Activated CD4-positive, alpha-beta memory T cell treated with anti-CD3 and anti-CD28 coated beads for 36 hours (primary cell): ENCODE data around the gene C6orf47. TPM values are rescaled to one million over a fixed set of nuclear protein-coding genes. Genes with fewer than 3 reads are reported as not detected.
A peak's percentile ranks its signal among the peaks of the same experiment; 100 is the strongest.

ENCODE experiments used
- CTCF ChIA-PET: fragments of 350-600 bp; sonication (Branson Sonifier 250); formaldehyde crosslinking; loops from one replicate; lab custom pipeline; 2021; ENCODE audit warnings: antibody characterized with exemption, inconsistent platforms; lab: Charles Lee
- POLR2A ChIA-PET: fragments of 350-600 bp; sonication (Branson Sonifier 250); formaldehyde crosslinking; loops from one replicate; lab custom pipeline; 2021; ENCODE audit warnings: antibody characterized with exemption; lab: Charles Lee
- DNase-seq: peaks from one replicate; pipeline ENCODE4 v3.0.0-alpha.2; 2020
- H3K27ac Mint-ChIP-seq: one replicate; pipeline ENCODE4 v1.8.0; 2021; ENCODE audit warnings: mixed read lengths
- H3K27me3 Mint-ChIP-seq: one replicate; pipeline ENCODE4 v1.8.0; 2021; ENCODE audit warnings: mixed read lengths
- H3K36me3 Mint-ChIP-seq: one replicate; pipeline ENCODE4 v1.8.0; 2021; ENCODE audit warnings: mixed read lengths
- H3K4me1 Mint-ChIP-seq: one replicate; pipeline ENCODE4 v1.8.0; 2021; ENCODE audit warnings: low read depth, mixed read lengths
- H3K4me3 Mint-ChIP-seq: one replicate; pipeline ENCODE4 v1.8.0; 2021; ENCODE audit warnings: mild to moderate bottlenecking, mixed read lengths
- H3K9me3 Mint-ChIP-seq: one replicate; pipeline ENCODE4 v1.8.0; 2021; ENCODE audit warnings: mixed read lengths
- intact Hi-C: fragments of 100-400 bp; cut with micrococcal nuclease; formaldehyde crosslinking; loops from one replicate; pipeline ENCODE4 v1.15.1; 2023
- total RNA-seq, 2 experiments: library from RNA; stranded (reverse); gene quantifications; one replicate each; pipeline ENCODE4 v1.2.3, GENCODE V29; 2021

Gene C6orf47
- total RNA-seq, 2 experiments from 2014 or later: 15.8 to 16.9 TPM

GRCh38 chr6:31630177-31630934 lies 30.2 kb downstream of the C6orf47 start:
- ChIA-PET CTCF (no interaction called here), POLR2A (no interaction called here)
- Mint-ChIP-seq H3K27me3 (no peaks in the 10 kb centered on the region), H3K4me1 (no peaks in the 10 kb centered on the region), H3K4me3 (no peak overlapping the region), H3K9me3 (no peaks in the 10 kb centered on the region), H3K36me3 (peaks cover 74% of the 10 kb centered on the region), H3K27ac (no peak overlapping the region)
- no peak for DNase-seq
- intact Hi-C loops: no loop called here

- no peaks in the 10 kb centered on the region for H3K27me3 Mint-ChIP-seq
- ChIA-PET POLR2A (interaction anchor here (0.6 kb wide), 1 partner anchor 91 kb away, joined by 3 read pairs; no protein-coding TSS in a partner anchor), CTCF (no interaction called here)
- no peak for DNase-seq
- no peaks in the 10 kb centered on the region for H3K9me3 Mint-ChIP-seq
- no peaks in the 10 kb centered on the region for H3K4me1 Mint-ChIP-seq
- no peak overlapping the region for H3K27ac Mint-ChIP-seq
- H3K36me3 Mint-ChIP-seq: peaks cover 78% of the 10 kb centered on the region
- H3K4me3 Mint-ChIP-seq: no peak overlapping the region
- intact Hi-C loops: no loop called here
Measured at GRCh38 chr6:31629014-31629413, 31.6 kb downstream of the C6orf47 start.

- no peak for DNase-seq
- Mint-ChIP-seq H3K9me3 (no peaks in the 10 kb centered on the region), H3K4me1 (peaks cover 4% of the 10 kb centered on the region), H3K36me3 (peaks cover 80% of the 10 kb centered on the region), H3K27ac (no peak overlapping the region), H3K4me3 (no peak overlapping the region), H3K27me3 (no peaks in the 10 kb centered on the region)
- intact Hi-C loops: no loop called here
- CTCF ChIA-PET: no interaction called here
- POLR2A ChIA-PET: interaction anchor here (0.7 to 1.5 kb wide), 3 partner anchors 17 to 110 kb away, joined by 3 to 4 read pairs (median 4); partner anchors contain the start of gene BAG6
Measured at GRCh38 chr6:31627690-31628287, 32.8 kb downstream of the C6orf47 start.

GRCh38 chr6:31626952-31627351 lies 33.6 kb downstream of the C6orf47 start:
- Mint-ChIP-seq H3K4me3 (no peak overlapping the region), H3K27ac (no peak overlapping the region), H3K9me3 (no peaks in the 10 kb centered on the region), H3K4me1 (peaks cover 12% of the 10 kb centered on the region), H3K36me3 (peaks cover 80% of the 10 kb centered on the region), H3K27me3 (no peaks in the 10 kb centered on the region)
- DNase-seq: no peak
- POLR2A ChIA-PET: interaction anchor here (0.6 to 2.0 kb wide), 6 partner anchors 9 to 229 kb away, joined by 3 to 6 read pairs (median 4); partner anchors contain the start of genes BAG6 and LTB
- intact Hi-C loops: no loop called here
- CTCF ChIA-PET: no interaction called here

GRCh38 chr6:31624070-31624469 lies 36.5 kb downstream of the C6orf47 start:
- POLR2A ChIA-PET: interaction anchor here (0.5 kb wide), 1 partner anchor 46 kb away, joined by 3 read pairs; the partner anchor contains the start of gene LY6G5B
- Mint-ChIP-seq H3K36me3 (peaks cover 64% of the 10 kb centered on the region), H3K27ac (peak overlapping the region; percentile 31), H3K9me3 (no peaks in the 10 kb centered on the region), H3K4me3 (no peak overlapping the region), H3K27me3 (no peaks in the 10 kb centered on the region), H3K4me1 (peaks cover 20% of the 10 kb centered on the region)
- no peak for DNase-seq
- CTCF ChIA-PET: interaction anchor here (1.0 kb wide), 1 partner anchor 72 kb away, joined by 4 read pairs; no protein-coding TSS in a partner anchor
- intact Hi-C loops: no loop called here

- peaks cover 54% of the 10 kb centered on the region for H3K36me3 Mint-ChIP-seq
- peak overlapping the region; percentile 98 for H3K27ac Mint-ChIP-seq
- no peaks in the 10 kb centered on the region for H3K9me3 Mint-ChIP-seq
- POLR2A ChIA-PET: interaction anchor here (1.1 to 3.5 kb wide), 5 partner anchors 11 to 94 kb away, joined by 3 to 26 read pairs (median 8); partner anchors contain the start of genes BAG6, CSNK2B, GPANK1 and MCCD1
- no peak for DNase-seq
- peaks cover 27% of the 10 kb centered on the region for H3K4me1 Mint-ChIP-seq
- H3K27me3 Mint-ChIP-seq: no peaks in the 10 kb centered on the region
- CTCF ChIA-PET: interaction anchor here (0.8 to 1.9 kb wide), 7 partner anchors 24 to 81 kb away, joined by 3 to 9 read pairs (median 3); partner anchors contain the start of genes ATP6V1G2, DDX39B, LTB and NFKBIL1
- peak overlapping the region; percentile 91 for H3K4me3 Mint-ChIP-seq
- intact Hi-C loops: no loop called here
Measured at GRCh38 chr6:31622684-31623091, 37.9 kb downstream of the C6orf47 start.

GRCh38 chr6:31621991-31622390 lies 38.6 kb downstream of the C6orf47 start:
- peak overlapping the region; percentile 98 for H3K27ac Mint-ChIP-seq
- no peaks in the 10 kb centered on the region for H3K9me3 Mint-ChIP-seq
- intact Hi-C loops: loop anchor here (2.0 kb wide), 1 partner anchor 53 kb away; no protein-coding TSS in a partner anchor
- peak overlapping the region; percentile 91 for H3K4me3 Mint-ChIP-seq
- ChIA-PET POLR2A (interaction anchor here (0.7 to 3.5 kb wide), 6 partner anchors 12 to 106 kb away, joined by 3 to 26 read pairs (median 6); partner anchors contain the start of genes BAG6, CSNK2B, GPANK1 and MCCD1), CTCF (interaction anchor here (0.8 to 1.9 kb wide), 9 partner anchors 22 to 76 kb away, joined by 3 to 9 read pairs (median 3); partner anchors contain the start of genes ATP6V1G2, LTB and NFKBIL1)
- H3K36me3 Mint-ChIP-seq: peaks cover 47% of the 10 kb centered on the region
- peaks cover 28% of the 10 kb centered on the region for H3K4me1 Mint-ChIP-seq
- no peak for DNase-seq
- H3K27me3 Mint-ChIP-seq: no peaks in the 10 kb centered on the region

GRCh38 chr6:31621320-31621939 lies 39.1 kb downstream of the C6orf47 start:
- H3K36me3 Mint-ChIP-seq: peaks cover 45% of the 10 kb centered on the region
- ChIA-PET POLR2A (interaction anchor here (0.5 to 3.5 kb wide), 9 partner anchors 13 to 350 kb away, joined by 3 to 26 read pairs (median 5); partner anchors contain the start of genes BAG6, CSNK2B, DDX39B and DXO), CTCF (interaction anchor here (0.9 to 1.9 kb wide), 6 partner anchors 21 to 75 kb away, joined by 3 to 9 read pairs (median 5); partner anchors contain the start of genes ATP6V1G2 and NFKBIL1)
- intact Hi-C loops: loop anchor here (2.0 kb wide), 1 partner anchor 53 kb away; no protein-coding TSS in a partner anchor
- no peak for DNase-seq
- no peaks in the 10 kb centered on the region for H3K27me3 Mint-ChIP-seq
- peak overlapping the region; percentile 98 for H3K27ac Mint-ChIP-seq
- H3K4me1 Mint-ChIP-seq: peaks cover 33% of the 10 kb centered on the region
- peak overlapping the region; percentile 91 for H3K4me3 Mint-ChIP-seq
- H3K9me3 Mint-ChIP-seq: no peaks in the 10 kb centered on the region

- Mint-ChIP-seq H3K9me3 (no peaks in the 10 kb centered on the region), H3K4me1 (peaks cover 40% of the 10 kb centered on the region), H3K27me3 (no peaks in the 10 kb centered on the region), H3K4me3 (peak within 1 kb of the TSS; percentile 91), H3K27ac (peak within 1 kb of the TSS; percentile 98), H3K36me3 (peaks cover 39% of the 10 kb centered on the region)
- ChIA-PET POLR2A (interaction anchor here (0.5 to 3.5 kb wide), 9 partner anchors 20 to 351 kb away, joined by 3 to 26 read pairs (median 5); partner anchors contain the start of genes BAG6, CSNK2B, DDX39B and DXO), CTCF (interaction anchor here (0.8 to 1.3 kb wide), 4 partner anchors 22 to 79 kb away, joined by 3 to 6 read pairs (median 5); partner anchors contain the start of gene DDX39B)
- intact Hi-C loops: loop anchor here (1.0 to 2.0 kb wide), 8 partner anchors 32 to 348 kb away; partner anchors contain the start of genes ATP6V1G2, BAG6, DDX39B and HLA-C
- no peak for DNase-seq
Measured at GRCh38 chr6:31620586-31621319, 39.8 kb downstream of the C6orf47 start, which contains the start of gene PRRC2A. PRRC2A (plus strand) TSS chr6:31620715; CDS start chr6:31622790, 2,075 bp downstream.

GRCh38 chr6:31619805-31620585 lies 40.6 kb downstream of the C6orf47 start:
- Mint-ChIP-seq H3K4me1 (peaks cover 47% of the 10 kb centered on the region), H3K4me3 (peak overlapping the region; percentile 91), H3K9me3 (no peaks in the 10 kb centered on the region), H3K27me3 (no peaks in the 10 kb centered on the region), H3K27ac (peak overlapping the region; percentile 98), H3K36me3 (peaks cover 31% of the 10 kb centered on the region)
- CTCF ChIA-PET: interaction anchor here (0.8 to 1.3 kb wide), 5 partner anchors 22 to 78 kb away, joined by 3 to 6 read pairs (median 3); partner anchors contain the start of genes DDX39B and NCR3
- POLR2A ChIA-PET: interaction anchor here (0.8 to 3.5 kb wide), 7 partner anchors 33 to 352 kb away, joined by 3 to 26 read pairs (median 5); partner anchors contain the start of genes BAG6, DDX39B, DXO and GPANK1
- DNase-seq: peak; percentile 98
- intact Hi-C loops: loop anchor here (1.0 to 10.0 kb wide), 9 partner anchors 32 to 348 kb away; partner anchors contain the start of genes ATP6V1G2, BAG6, DDX39B and HLA-C
